K562 (cell line): ENCODE data around the gene METTL2A. TPM values are rescaled to one million over a fixed set of nuclear protein-coding genes. Genes with fewer than 3 reads are reported as not detected.
A peak's percentile ranks its signal among the peaks of the same experiment; 100 is the strongest.
"Not testable (repeated sequence)": the region's sequence is repeated elsewhere in the genome, so short reads cannot be mapped to it uniquely, and the experiment has no call there.

ENCODE experiments used
- ATAC-seq: fragments of 200-7000 bp; cut with Tn5 transposase; 3 replicates; pipeline ENCODE4 v1.9.1; 2020; ENCODE audit warnings: moderate library complexity
- BruUV-seq: library from RNA; stranded (reverse); fragments of 400-500 nt; replicated peaks from 2 replicates; lab custom pipeline; 2021; lab: Mats Ljungman, UMichigan
- CTCF ChIA-PET: fragments of 300-600 bp; formaldehyde crosslinking; extraction: SDS; loops from one replicate; lab custom pipeline; 2021; ENCODE audit warnings: low intra/inter-chr PET ratio; lab: Yijun Ruan, JAX
- POLR2A ChIA-PET: fragments of 300-600, 350-650 bp; sonication (Branson Sonifier 250); formaldehyde crosslinking; extraction: SDS; loops from one replicate; lab custom pipeline; 2021; ENCODE audit warnings: antibody characterized with exemption, inconsistent platforms; lab: Yijun Ruan, JAX
- DNase-seq, 4 experiments: peaks; one replicate each; pipeline versions ENCODE4 v3.0.0 to v3.0.0-alpha.2; 2011 to 2018; ENCODE audit warnings: low spot score in 3 of 4, mixed read lengths in 3 of 4; ENCODE audit errors: extremely low read depth in 1 of 4
- FAIRE-seq: peaks from 2 replicates; lab custom pipeline; 2011; peaks lifted over from hg19 to GRCh38; lab: Jason Lieb, UNC
- H2AFZ ChIP-seq: 2 replicates; pipeline ENCODE4 v1.6.0; 2011; ENCODE audit warnings: low read depth, low read length, control low read depth, inconsistent platforms
- H3K27ac ChIP-seq: fragments of 200-600 bp; 3 replicates; pipeline ENCODE4 v1.8.0; 2011; ENCODE audit warnings: low read depth, mild to moderate bottlenecking, control low read depth, inconsistent platforms, low read length, moderate library complexity, mixed read lengths; ENCODE audit errors: extremely low read depth
- H3K27me3 ChIP-seq, 2 experiments: fragments of 300-600 bp in 1 of 2; 2 replicates in 1 of 2; 3 replicates in 1 of 2; pipeline versions ENCODE4 v1.6.0 to v1.8.0; 2011; ENCODE audit warnings: inconsistent platforms in 2 of 2, low read length in 2 of 2, mild to moderate bottlenecking in 1 of 2, mixed read lengths in 1 of 2, moderate library complexity in 1 of 2; ENCODE audit not compliant: control insufficient read depth in 2 of 2, insufficient read depth in 2 of 2
- H3K36me3 ChIP-seq: fragments of 300-600 bp; 3 replicates; pipeline ENCODE4 v1.8.0; 2011; ENCODE audit warnings: mild to moderate bottlenecking, low read length, inconsistent platforms; ENCODE audit not compliant: control insufficient read depth, insufficient read depth
- H3K4me1 ChIP-seq, 2 experiments: fragments of 200-600 bp in 1 of 2; replicated peaks in 1 of 2; 2 replicates in 1 of 2; 3 replicates in 1 of 2; pipeline versions ENCODE4 v1.5.1 to v1.8.0; 2011; ENCODE audit warnings: inconsistent platforms in 2 of 2, low read length in 2 of 2, mild to moderate bottlenecking in 1 of 2, mixed read lengths in 1 of 2, moderate library complexity in 1 of 2; ENCODE audit not compliant: control insufficient read depth in 2 of 2, insufficient read depth in 2 of 2
- H3K4me2 ChIP-seq: 2 replicates; pipeline ENCODE4 v1.6.1; 2011; ENCODE audit warnings: low read length, control low read depth, inconsistent platforms, mixed read lengths; ENCODE audit not compliant: insufficient read depth
- H3K4me3 ChIP-seq: fragments of 200-600 bp; sonication (generic), shearing (Covaris generic); 2 replicates; pipeline ENCODE4 v1.5.1; 2016; ENCODE audit warnings: control low read depth, inconsistent platforms
- H3K79me2 ChIP-seq: fragments of 200-600 bp; 3 replicates; pipeline ENCODE4 v1.8.0; 2011; ENCODE audit warnings: low read length, inconsistent platforms; ENCODE audit not compliant: control insufficient read depth, insufficient read depth
- H3K9ac ChIP-seq, 2 experiments: 2 replicates each; pipeline versions ENCODE4 v1.6.0 to v1.6.1; 2011; ENCODE audit warnings: low read depth in 2 of 2, low read length in 2 of 2, control low read depth in 1 of 2, inconsistent platforms in 1 of 2, mild to moderate bottlenecking in 1 of 2, mixed read lengths in 1 of 2; ENCODE audit not compliant: insufficient read depth in 1 of 2
- H3K9me1 ChIP-seq: one replicate; pipeline ENCODE4 v1.6.0; 2011; ENCODE audit warnings: inconsistent platforms, mild to moderate bottlenecking, low read length, moderate library complexity; ENCODE audit not compliant: control insufficient read depth, insufficient read depth
- H3K9me3 ChIP-seq: replicated peaks from 2 replicates; pipeline ENCODE4 v1.5.1; 2011; ENCODE audit warnings: low read depth, low read length, inconsistent platforms; ENCODE audit not compliant: control insufficient read depth, insufficient read depth
- H4K20me1 ChIP-seq: replicated peaks from 2 replicates; pipeline ENCODE4 v1.6.1; 2011; ENCODE audit warnings: low read length, inconsistent platforms, mixed read lengths; ENCODE audit not compliant: control insufficient read depth, insufficient read depth
- WGBS: fragments of 100-300 bp; shearing (Covaris generic); methylation state at CpG from one replicate; pipeline ENCODE4 v1.1.6; 2016; ENCODE audit warnings: low coverage, mixed read lengths; ENCODE audit not compliant: insufficient coverage; ENCODE audit errors: missing lambda C conversion rate; 5-methylcytosine and 5-hydroxymethylcytosine counted together
- in situ Hi-C: fragments of 300-500 bp; cut with MboI; formaldehyde crosslinking; loops from 4 replicates; pipeline ENCODE4 v1.15.0; 2018; ENCODE audit warnings: inconsistent platforms, mixed read lengths
- intact Hi-C: fragments of 100-400 bp; cut with micrococcal nuclease; formaldehyde crosslinking; loops from 2 replicates; pipeline ENCODE4 v1.14.2; 2022
- polyA plus RNA-seq, 8 experiments: library from polyadenylated mRNA; depleted of rRNA in 4 of 8; stranded (reverse) in 5 of 8; unstranded in 3 of 8; fragments of >200 nt; fragmentation: Nextera tagmentation in 2 of 8; fragmentation: Illumina TruSeq in 1 of 8; extraction: Ambion mirVana in 2 of 8; extraction: Trizol in 1 of 8; gene quantifications; 2 replicates each; pipeline versions ENCODE4 v1.2.1 to v1.2.3, GENCODE V29; 2011 to 2014; ENCODE audit warnings: inconsistent platforms in 1 of 8, missing spikeins in 1 of 8
- total RNA-seq, 7 experiments: library from RNA; depleted of rRNA in 6 of 7; stranded (reverse); fragments of >200 nt in 6 of 7; fragmentation: Illumina TruSeq in 2 of 7; extraction: Trizol in 2 of 7; gene quantifications; 2 replicates each; pipeline versions ENCODE4 v1.2.1 to v1.2.3, GENCODE V29; 2011 to 2021; ENCODE audit warnings: low replicate concordance in 1 of 7
- TF ChIP-seq, protein P1 (sequence below): sonication (generic); IDR thresholded peaks from 2 replicates; pipeline ENCODE4 v1.6.1; 2016

METTL2A gene
- total and polyA plus RNA-seq, 9 of the 15 experiments (the other 6 are each of a cell fraction or from before 2014, with no cell fraction given) = 21.0 to 52.5 (median 33.2) TPM

DNA sequence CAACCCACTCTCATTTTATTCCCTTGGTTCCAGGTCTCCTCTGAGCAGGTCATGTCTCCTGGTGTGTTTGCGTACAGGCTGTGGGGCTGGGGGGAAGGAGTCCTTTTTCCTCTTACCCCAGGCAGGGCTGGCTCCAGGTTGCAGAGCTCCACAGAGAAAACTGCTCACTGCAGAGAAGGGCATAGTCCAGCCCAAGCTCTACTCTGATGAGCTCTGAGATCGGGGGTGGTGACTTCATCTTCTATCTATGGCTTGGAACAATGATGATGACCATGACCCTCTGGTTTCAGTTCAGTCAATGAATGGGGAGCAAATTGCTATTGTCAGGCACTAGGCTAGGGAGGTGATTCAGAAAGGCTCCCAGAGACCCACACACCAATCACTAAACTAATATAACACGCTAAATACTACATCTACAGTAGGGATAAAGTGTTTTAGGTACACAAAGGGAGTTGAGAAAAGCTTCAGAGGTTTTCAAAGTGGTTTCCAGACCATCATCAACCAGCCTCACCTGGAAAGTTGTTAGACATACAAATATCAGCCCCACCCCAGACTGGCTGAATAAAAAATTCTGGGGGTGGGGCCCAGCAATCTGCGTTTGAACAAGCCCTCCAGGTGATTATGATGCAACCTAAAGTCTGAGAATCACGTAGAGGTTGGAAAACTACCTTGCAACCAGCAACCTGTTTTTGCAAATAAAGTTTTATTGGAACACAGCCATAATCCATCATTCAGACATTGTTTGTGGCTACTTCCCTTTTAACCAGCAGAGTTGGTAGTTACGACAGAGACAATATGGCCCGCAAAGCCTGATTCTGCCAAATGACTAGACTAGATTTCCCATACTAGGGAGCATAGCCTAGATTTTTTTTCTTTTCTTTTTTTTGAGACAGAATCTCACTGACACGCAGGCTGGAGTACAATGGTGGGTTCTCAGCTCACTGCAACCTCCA, 49.6 kb downstream of the METTL2A start (continued):
- TF ChIP-seq, protein P1, sequence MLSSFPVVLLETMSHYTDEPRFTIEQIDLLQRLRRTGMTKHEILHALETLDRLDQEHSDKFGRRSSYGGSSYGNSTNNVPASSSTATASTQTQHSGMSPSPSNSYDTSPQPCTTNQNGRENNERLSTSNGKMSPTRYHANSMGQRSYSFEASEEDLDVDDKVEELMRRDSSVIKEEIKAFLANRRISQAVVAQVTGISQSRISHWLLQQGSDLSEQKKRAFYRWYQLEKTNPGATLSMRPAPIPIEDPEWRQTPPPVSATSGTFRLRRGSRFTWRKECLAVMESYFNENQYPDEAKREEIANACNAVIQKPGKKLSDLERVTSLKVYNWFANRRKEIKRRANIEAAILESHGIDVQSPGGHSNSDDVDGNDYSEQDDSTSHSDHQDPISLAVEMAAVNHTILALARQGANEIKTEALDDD = peak; percentile 38; the same call in 1 of the 2 replicates

DNA sequence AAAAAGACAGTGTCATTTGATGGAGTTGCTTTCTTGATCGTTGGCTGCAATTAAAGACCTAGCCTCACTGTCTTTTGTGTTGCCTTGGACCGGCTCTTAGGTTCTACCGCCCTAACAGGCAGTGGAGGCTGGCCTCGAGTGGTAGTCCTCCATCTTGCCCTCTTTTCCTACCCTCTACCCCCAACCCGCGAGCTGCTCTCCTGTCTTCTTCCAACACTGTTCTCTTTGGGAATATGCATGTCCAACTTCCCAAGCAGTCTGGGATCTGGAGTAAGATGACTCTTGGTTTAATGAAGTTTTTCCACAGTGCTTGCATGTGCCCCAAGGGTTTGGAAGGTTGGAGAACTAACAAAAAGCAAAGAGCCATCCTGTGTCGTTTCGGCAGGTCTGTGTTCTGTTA, 53.4 kb downstream of the METTL2A start:
- POLR2A ChIA-PET, H3K9me3 ChIP-seq, H3K9ac ChIP-seq, CTCF ChIA-PET, H3K27ac ChIP-seq, H2AFZ ChIP-seq, H4K20me1 ChIP-seq, in situ Hi-C loops, H3K27me3 ChIP-seq, DNase-seq, BruUV-seq, H3K36me3 ChIP-seq, H3K4me3 ChIP-seq, ATAC-seq, H3K9me1 ChIP-seq: not testable (repeated sequence)
- 90% methylated on average over 8 of the region's 8 CpGs for whole genome bisulfite sequencing
- intact Hi-C loops = loop anchor here (10.0 kb wide), 1 partner anchor 52 kb away; the partner anchor contains the start of gene METTL2A
- peaks cover 0 to 15% of the 10 kb centered on the region in 2 experiments; a peak in 2 of 5 replicates for H3K4me1 ChIP-seq
- peak; percentile 64 for FAIRE-seq
- H3K4me2 ChIP-seq = peak overlapping the region; percentile 70; the same call in 1 of the 2 replicates
- peaks cover 34% of the 10 kb centered on the region for H3K79me2 ChIP-seq
